ENCODE data around the gene CELSR2. TPM values are rescaled to one million over a fixed set of nuclear protein-coding genes. Genes with fewer than 3 reads are reported as not detected.
A peak's percentile ranks its signal among the peaks of the same experiment; 100 is the strongest.

Gene CELSR2
- total and polyA plus RNA-seq, 11 donors = 1.6 to 11.9 (median 7.4) TPM

DNA sequence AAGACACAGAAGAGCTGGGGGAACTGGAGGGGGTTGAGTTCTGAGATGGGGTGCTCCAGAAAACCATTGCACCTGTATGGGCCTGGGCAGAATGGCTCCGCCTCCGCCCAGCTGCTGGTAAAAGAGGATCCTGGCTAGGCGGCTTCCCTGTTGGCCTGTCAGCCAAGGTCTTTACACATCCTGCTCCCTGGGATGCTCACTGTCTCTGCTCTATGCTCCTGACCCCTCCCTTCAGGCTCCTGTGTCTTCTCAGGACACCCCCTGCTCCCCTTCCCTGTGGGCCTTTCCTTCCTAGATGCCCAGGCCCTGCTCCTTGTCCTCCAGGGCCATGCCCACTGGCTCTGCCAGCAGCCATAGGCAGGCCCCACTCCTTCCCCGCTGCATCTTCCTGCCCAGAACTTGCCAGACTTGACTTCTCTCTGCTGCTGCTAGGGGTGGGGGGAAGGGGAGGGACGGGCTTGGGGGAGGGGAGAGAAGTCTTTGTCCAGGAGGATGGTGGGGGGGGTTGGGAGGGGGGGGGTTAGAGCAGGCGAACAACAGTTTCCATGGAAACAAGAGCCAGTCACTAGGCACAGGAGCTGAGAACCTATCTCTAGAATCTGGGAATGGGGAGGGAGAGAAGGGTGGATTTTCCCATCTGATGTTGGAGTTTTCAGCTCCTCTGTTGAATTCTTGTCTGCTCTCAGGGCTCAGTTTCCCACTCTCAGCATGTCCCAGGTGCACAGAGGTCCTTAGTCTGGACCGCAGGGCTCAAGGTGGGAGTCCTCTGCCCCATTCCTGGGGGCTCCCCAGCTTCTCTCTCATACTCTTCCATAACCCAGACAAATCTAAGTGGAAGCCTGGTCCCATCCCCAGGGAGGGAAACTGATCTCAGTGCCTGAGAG is 10.6 kb downstream of the CELSR2 start:
- WGBS, 4 donors = 78 to 89% (median 85%) methylated on average over 7 of the region's 7 CpGs
- no peak overlapping the region for H3K27ac ChIP-seq
- no peaks in the 10 kb centered on the region for H3K36me3 ChIP-seq
- intact Hi-C loops (cut with DNase I) = loop anchor here in 7 of 10 donors (5.0 to 10.0 kb wide), 5 partner anchors 137 to 275 kb away; partner anchors contain the start of genes SORT1 (in 2 of the 7), ELAPOR1 (in 1 of the 7) and GPR61 (in 1 of the 7)
- no peaks in the 10 kb centered on the region for H3K9me3 ChIP-seq
- H3K4me1 ChIP-seq = peaks cover 0 to 16% (median 5%) of the 10 kb centered on the region in 12 donors
- ATAC-seq = no peak
- no peak overlapping the region for H3K4me3 ChIP-seq
- no peak for DNase-seq
- H3K27me3 ChIP-seq = no peaks in the 10 kb centered on the region
- TF ChIP-seq POLR2A (IDR thresholded peaks at IDR 0.05) = no peak
- TF ChIP-seq, protein P1, sequence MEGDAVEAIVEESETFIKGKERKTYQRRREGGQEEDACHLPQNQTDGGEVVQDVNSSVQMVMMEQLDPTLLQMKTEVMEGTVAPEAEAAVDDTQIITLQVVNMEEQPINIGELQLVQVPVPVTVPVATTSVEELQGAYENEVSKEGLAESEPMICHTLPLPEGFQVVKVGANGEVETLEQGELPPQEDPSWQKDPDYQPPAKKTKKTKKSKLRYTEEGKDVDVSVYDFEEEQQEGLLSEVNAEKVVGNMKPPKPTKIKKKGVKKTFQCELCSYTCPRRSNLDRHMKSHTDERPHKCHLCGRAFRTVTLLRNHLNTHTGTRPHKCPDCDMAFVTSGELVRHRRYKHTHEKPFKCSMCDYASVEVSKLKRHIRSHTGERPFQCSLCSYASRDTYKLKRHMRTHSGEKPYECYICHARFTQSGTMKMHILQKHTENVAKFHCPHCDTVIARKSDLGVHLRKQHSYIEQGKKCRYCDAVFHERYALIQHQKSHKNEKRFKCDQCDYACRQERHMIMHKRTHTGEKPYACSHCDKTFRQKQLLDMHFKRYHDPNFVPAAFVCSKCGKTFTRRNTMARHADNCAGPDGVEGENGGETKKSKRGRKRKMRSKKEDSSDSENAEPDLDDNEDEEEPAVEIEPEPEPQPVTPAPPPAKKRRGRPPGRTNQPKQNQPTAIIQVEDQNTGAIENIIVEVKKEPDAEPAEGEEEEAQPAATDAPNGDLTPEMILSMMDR (IDR thresholded peaks at IDR 0.05) = no peak

DNA sequence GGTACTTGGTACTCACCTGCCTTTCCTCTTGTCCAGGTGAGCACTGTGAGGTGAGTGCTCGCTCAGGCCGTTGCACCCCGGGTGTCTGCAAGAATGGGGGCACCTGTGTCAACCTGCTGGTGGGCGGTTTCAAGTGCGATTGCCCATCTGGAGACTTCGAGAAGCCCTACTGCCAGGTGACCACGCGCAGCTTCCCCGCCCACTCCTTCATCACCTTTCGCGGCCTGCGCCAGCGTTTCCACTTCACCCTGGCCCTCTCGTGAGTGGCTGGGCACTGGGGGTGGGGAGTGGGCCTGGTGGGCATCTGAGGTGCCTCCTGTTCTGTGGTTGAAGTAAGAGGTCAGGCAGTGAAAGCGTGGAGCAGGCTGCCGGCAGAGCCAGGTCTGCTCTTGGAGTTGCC is 11.7 kb downstream of the CELSR2 start:
- 94 to 98% (median 95%) methylated on average over 9 to 16 of the region's 16 CpGs for WGBS, 4 donors
- TF ChIP-seq, protein P1 (IDR thresholded peaks at IDR 0.05) = no peak
- TF ChIP-seq POLR2A (IDR thresholded peaks at IDR 0.05) = no peak
- Histone ChIP-seq H3K9me3 (no peaks in the 10 kb centered on the region), H3K27ac (no peak overlapping the region), H3K27me3 (no peaks in the 10 kb centered on the region), H3K4me3 (no peak overlapping the region), H3K4me1 (peaks cover 0 to 9% (median 0%) of the 10 kb centered on the region in 12 donors), H3K36me3 (no peaks in the 10 kb centered on the region)
- peak in 1 of 5 donors; percentile 50 for DNase-seq
- ATAC-seq = no peak
- intact Hi-C loops (cut with DNase I) = loop anchor here in 7 of 10 donors (5.0 to 10.0 kb wide), 4 partner anchors 136 to 274 kb away; partner anchors contain the start of genes SORT1 (in 2 of the 7) and GPR61 (in 1 of the 7)

DNA sequence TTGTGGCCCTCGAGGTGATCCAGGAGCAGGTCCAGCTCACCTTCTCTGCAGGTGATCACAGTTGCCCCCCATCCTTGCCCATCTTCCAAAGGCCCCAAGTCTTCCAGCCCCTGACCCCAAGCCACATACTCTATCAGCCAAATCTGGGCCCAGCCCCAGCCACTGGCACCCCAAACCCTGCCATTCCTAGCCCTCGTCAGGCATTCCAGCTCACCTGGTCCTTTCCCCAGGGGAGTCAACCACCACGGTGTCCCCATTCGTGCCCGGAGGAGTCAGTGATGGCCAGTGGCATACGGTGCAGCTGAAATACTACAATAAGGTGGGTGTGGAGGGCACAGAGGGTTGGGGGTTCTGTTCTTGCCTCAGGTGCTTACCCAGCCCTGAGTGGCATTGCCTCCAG is 12.2 kb downstream of the CELSR2 start:
- Histone ChIP-seq H3K4me3 (no peak overlapping the region), H3K27me3 (no peaks in the 10 kb centered on the region), H3K27ac (no peak overlapping the region), H3K4me1 (peaks cover 0 to 9% (median 0%) of the 10 kb centered on the region in 12 donors), H3K36me3 (no peaks in the 10 kb centered on the region), H3K9me3 (no peaks in the 10 kb centered on the region)
- TF ChIP-seq, protein P1 (IDR thresholded peaks at IDR 0.05) = no peak
- no peak for TF ChIP-seq POLR2A (IDR thresholded peaks at IDR 0.05)
- WGBS, 4 donors = 87 to 93% (median 89%) methylated on average over 5 to 6 of the region's 6 CpGs
- intact Hi-C loops (cut with DNase I) = loop anchor here in 7 of 10 donors (5.0 to 10.0 kb wide), 4 partner anchors 136 to 273 kb away; partner anchors contain the start of genes SORT1 (in 2 of the 7) and GPR61 (in 1 of the 7)
- DNase-seq = no peak
- no peak for ATAC-seq
